NCI-H146 treated with DMSO at 0.1 percent for 48 hours (cell line): Measurements from ENCODE around the gene SNX20.

ENCODE experiments used
- DNase-seq: peaks from one replicate; lab custom pipeline; 2025; ENCODE audit not compliant: unreplicated experiment; lab: John Stamatoyannopoulos, UW

Gene SNX20, protein sequence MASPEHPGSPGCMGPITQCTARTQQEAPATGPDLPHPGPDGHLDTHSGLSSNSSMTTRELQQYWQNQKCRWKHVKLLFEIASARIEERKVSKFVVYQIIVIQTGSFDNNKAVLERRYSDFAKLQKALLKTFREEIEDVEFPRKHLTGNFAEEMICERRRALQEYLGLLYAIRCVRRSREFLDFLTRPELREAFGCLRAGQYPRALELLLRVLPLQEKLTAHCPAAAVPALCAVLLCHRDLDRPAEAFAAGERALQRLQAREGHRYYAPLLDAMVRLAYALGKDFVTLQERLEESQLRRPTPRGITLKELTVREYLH

DNA sequence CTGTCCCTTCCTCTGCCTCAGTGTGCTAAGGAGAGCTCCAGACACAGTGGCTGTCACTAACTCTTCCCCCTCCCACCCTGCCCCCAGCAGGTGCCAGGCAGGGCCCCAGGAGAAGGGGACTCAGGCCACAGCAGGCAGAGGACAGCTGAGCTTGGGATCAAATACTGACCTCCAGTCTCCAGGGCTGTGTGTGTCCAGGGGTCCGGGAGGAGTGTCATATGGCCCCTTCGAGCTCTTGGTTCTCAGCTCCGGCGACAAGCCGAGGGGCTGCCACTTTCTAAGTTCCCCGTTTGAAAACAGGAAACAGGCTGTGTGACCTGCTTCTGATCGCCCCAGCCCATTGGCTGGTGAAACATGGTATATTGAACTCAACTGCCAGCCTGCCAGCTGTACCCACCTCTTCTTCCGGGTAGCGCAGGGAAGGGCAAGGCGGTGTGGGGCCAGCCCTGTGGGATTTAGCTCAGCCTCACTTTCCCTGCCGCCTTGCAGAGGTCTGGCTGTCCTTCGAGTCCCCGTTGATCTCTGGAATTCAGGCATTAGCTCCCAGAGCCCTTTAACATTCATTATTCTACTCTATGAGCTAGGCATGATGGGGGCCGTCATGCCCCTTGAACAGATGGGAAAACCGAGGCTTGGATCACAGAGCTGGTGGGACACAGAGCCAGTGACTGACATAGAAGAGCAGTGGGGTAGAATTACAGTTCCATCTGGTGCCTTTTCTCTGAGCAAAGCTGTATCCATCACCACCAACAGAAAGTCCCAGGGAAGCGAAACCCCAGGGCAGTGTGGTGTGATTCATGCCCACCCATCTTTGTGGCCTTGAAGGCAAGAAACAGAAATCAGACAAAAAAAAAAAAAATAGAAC, at the start of gene SNX20:
TSS of gene SNX20 (minus strand) at position 292 of the 865 bp plus-strand sequence. CDS start 3,786 bp downstream, outside the sequence.
- no peak for DNase-seq

DNA sequence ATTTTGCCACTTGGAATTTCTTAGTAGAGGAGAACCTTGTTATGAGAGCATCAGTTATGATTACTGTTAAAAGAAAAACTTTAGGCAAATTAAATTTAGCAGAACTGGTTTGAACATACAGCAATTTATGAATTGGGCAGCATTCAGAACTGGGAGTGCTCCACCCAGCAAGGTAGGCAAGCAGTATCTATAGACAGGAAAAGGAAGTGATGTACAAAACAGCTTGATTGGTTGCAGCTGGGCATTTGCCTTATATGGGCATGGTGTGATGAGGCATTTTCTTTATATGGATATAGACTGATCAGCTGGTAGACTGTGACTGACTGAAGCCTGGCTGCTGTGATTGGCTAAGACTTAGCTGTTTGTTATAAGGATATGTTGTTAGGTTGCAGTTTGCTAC, 43.2 kb upstream of the SNX20 start:
- no peak for DNase-seq

DNA sequence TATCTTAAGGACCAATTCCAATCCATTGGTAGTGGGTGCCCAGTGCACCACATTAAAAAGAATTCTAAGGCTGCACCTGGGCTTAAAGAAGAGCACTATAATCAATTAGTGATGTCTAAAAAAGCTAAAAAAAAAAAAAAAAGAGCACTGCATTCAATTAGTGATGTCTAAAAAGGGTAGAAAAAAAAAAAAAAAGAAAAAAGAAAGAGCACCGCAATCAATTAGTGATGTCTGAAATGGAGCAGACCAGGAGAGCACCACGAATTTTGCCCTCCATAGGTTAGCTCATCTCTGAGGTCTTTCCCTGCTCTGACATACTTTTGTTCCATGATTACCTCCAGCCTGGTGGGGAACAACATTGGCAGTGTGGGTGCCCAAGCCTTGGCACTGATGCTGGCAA, 41.8 kb upstream of the SNX20 start:
- DNase-seq, result no peak

DNA sequence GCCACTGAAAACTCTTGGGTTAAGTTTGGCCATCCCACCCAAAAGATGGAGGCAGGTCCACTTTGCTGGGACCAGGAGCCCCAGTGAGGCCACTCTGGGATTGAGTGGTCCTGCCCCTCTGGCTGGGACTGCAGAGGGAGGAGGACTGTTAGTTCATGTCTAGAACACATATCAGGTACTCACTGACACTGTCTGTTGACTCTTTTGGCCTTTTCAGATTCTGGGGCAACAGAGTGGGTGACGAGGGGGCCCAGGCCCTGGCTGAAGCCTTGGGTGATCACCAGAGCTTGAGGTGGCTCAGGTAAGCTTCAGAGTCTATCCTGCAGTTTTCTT, 41.3 kb upstream of the SNX20 start:
- no peak for DNase-seq

DNA sequence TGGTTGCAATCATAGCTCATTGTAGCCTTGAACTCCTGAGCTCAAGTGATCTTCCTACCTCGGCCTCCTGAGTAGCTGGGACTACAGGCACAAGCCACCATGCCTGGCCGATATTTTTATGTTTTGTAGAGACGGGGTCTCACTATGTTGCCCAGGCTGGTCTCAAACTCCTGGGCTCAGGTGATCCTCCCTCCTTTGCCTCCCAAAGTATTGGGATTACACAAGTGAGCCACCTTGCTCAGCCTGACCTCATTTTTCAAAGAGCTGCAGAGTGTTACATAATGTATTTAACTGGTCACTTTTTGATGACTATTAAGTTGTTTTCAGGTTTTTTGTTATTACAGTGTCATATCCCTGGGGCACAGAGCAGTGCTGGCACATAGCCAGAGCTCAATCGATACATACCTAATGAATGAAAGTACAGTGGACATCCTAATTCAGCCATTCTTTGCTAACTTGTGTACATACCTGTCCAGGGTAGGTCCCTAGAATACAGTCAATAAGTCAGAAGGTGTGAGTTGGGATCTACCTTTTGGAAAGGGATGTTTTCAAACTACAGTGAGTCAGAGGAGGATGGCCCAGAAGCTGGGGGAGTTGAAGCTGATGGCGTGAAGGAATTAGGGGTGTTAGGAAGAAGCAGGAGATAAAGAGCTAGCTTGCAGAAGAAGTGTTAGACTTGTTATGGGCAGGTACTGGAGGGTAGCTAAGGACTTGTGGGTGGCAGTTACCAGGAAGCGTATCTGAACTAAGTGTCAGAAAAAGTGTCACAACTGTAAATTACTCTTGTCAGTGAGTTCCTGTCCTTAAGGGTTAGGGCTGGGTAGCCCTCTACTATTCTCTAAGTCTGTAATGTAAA, 40.7 kb upstream of the SNX20 start:
- peak; percentile 66 for DNase-seq

DNA sequence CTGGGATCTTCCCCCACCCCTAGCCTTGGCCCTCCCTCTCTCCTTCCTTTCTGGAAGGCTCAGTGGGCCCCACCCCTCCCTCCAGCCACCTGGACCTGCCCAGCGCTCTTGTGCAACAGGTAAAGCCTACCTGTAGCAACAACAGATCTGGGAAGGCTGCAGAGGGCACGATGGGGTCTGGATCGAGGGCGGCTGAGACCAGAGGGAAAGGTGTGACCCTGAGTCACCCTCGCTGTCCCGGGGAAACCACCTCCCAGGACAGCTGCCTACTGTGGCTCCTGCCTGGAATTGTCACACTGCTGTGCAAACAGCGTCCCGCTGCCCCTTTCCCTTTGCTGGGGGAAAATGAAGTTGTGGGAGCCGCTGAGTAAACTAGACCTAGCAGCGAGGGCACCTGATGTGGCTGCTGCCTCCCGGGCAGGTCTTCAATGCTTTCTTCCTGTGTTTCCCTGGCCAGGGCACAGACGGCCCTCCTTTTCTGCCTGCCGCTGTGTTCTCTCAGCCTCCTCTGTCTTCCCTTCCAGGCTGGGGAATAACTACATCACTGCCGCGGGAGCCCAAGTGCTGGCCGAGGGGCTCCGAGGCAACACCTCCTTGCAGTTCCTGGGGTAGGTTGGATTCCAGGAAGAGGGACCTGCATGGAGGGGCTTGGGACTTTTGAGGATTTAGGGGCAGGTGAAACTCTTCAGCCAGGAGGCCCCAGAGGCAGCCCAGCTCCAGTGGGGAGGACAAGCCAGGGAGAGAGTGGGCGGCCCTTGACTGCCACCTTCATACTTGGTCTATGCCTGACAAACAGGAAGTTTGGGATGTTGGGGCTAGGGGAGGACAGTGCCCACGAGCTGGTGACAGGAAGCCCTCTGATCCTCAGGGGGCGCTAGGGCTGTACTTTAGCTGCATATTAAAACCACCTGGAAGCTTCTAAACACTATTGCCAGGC, 38.6 kb upstream of the SNX20 start:
- DNase-seq, result peak; percentile 7

DNA sequence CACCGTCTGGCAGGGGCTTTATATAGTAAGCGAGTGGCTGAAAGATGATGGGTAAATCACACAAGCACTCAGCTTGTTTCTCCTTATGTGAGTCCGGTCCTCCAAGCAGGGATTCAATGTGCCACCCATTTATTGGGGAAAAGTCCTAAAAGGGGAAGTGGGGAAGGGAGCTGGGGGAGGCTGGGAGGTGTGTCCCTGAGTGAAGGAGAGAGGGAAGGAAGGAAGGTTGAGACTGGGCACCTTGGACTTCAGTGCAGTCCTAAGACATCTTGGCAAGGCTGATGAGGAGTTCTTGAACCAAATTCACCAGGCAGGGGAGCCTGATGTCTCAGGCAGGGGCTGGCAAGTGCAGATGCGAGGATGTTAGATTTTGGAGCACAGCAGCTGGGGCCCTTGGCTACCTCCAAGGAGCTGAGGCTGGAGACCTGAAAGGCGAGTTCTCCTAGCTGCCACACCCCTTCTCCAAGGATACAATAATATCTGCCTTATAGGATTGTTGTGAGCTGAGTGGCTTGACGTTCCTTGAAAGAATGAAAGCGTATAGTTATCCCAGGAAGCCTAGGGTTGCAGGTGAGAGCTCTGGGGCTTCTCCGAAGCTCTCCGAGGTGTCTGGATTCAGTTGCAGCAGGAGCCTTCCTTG, 37.8 kb upstream of the SNX20 start:
- no peak for DNase-seq

DNA sequence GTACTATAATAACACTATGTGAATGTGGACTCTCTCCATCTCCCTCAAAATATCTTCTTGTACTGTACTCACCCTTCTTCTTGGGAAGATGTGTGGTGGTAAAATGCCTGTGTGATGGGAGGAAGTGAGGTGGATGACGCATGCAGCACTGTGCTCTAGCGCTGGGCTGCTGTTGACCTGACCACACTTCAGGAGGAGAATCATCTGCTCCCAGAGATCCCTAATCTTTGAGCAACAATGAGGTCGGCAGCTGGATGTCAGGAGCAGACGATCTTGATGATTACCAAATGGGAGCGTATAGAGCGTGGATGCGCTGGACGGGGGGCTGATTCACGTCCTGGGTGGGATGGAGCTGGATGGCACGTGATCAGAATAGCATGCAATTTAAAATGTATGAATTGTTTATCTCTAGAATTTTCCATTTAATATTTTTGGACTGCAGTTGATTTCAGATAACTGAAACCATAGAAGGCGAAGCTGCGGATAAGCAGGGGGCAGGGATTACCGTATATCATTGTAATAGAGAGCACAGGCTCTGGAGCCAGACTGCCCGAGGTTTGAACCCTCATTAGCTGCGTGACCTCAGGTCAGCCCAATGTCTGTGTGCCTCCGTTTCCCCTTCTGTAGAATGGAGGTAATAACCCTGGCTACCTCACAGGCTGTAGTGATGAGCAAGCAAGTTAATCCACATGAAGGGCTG, 37.1 kb upstream of the SNX20 start:
- no peak for DNase-seq

DNA sequence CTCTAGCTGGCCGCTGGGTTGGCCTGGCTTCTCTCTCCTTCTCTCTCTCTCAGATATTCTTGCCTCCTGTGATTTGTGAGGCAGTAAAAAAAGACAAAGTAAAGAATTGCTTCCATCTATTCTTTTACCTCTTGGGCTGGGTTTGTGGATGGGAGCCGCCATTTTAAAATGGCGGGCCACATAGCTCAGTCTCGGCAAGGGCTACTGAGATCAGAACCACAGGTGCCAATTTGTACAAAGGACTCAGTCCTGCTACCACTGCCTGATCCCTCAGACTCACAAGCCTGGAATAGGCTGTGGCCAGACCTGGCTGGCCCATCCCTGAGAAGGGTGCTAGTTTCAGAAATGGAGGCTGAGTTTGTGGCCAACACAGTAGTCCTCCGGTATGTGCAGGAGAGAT, 36.4 kb upstream of the SNX20 start:
- DNase-seq, result no peak

DNA sequence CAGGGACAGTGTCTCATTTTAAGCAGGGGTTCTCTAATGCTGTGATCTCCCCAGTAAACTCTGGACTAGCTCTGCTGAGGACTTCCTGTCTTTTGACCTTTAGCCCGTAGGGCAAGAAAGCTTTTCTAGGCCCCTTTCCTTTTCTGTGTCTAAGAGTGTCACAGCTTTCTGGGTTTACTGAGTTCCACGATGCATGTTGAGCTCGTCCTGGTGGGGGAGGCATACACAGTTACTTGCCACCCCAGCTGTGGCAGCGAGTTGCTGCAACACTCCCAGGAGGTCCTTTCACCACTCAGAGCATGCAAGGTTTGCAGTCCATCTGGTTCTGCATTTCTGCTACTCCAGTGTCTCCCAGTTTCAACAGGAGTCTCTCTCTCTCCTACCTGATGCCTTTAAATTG, 36.0 kb upstream of the SNX20 start:
- DNase-seq, result no peak

DNA sequence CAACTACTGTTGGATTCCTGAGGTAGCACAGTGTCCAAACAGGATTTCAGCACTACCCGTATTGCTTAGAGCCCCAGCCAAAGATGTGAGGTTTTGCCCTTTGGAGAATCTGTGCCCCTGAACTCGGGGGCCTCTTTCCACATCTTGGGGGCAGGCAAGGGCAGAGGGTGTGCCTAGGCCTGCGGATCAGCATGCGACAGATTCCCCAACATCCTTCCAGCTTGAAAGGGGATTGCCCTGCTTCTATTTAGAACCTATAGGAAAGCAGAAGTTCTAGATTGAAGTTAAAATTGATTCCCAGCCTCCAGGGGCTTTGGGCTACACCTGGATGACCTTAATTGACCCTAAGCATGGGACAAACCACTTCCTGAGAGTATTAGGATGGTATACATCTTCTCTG, 31.8 kb upstream of the SNX20 start:
- no peak for DNase-seq

DNA sequence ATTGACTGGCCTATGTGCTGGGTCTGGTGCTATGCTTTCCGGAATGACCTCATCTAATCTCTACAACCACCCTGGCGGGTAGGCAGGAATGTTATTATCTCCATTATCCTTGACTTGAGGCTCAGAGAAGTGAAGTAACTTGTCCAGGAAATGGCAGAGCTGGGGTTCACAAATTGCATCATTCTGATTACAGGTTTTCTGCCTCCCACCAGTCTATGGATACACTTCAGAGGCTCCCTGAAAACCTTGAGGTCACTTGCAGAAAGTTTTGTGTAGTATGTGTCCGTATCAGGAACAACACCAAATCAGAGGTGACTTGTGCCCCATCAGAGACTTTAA, 31.4 kb upstream of the SNX20 start:
- no peak for DNase-seq

DNA sequence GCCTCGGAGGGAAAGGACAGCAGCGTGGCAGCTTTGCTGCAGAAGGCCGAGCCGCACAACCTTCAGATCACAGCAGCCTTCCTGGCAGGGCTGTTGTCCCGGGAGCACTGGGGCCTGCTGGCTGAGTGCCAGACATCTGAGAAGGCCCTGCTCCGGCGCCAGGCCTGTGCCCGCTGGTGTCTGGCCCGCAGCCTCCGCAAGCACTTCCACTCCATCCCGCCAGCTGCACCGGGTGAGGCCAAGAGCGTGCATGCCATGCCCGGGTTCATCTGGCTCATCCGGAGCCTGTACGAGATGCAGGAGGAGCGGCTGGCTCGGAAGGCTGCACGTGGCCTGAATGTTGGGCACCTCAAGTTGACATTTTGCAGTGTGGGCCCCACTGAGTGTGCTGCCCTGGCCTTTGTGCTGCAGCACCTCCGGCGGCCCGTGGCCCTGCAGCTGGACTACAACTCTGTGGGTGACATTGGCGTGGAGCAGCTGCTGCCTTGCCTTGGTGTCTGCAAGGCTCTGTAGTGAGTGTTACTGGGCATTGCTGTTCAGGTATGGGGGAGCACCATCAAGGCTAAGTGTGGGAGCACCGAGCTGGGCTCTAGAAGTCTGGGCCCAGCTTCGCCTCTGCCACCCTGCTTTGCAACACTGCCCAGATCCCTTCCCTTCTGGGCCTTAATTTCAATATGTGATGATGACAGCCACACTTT, 30.9 kb upstream of the SNX20 start:
- no peak for DNase-seq

DNA sequence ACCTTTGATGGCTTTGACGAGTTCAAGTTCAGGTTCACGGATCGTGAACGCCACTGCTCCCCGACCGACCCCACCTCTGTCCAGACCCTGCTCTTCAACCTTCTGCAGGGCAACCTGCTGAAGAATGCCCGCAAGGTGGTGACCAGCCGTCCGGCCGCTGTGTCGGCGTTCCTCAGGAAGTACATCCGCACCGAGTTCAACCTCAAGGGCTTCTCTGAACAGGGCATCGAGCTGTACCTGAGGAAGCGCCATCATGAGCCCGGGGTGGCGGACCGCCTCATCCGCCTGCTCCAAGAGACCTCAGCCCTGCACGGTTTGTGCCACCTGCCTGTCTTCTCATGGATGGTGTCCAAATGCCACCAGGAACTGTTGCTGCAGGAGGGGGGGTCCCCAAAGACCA, 29.9 kb upstream of the SNX20 start:
- no peak for DNase-seq

DNA sequence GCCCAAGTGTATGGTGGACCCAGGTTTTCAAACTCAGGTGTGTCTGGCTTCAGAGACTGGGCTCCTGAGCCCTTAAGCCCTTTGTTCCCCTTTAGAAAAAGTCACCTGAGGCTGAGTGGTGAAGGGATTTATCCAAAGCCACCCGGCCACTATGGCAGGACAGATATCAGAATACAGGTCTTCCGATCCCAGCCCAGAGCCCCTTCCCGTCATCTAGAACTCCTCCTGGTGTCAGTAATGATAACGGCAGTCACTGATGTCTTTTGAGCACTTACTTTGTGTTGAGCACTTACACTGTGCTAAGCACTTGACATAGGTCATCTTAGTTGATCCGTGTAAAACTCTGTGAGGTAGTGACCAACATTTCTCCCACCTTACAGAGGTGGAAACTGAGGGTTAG, 28.9 kb upstream of the SNX20 start:
- DNase-seq, result no peak

DNA sequence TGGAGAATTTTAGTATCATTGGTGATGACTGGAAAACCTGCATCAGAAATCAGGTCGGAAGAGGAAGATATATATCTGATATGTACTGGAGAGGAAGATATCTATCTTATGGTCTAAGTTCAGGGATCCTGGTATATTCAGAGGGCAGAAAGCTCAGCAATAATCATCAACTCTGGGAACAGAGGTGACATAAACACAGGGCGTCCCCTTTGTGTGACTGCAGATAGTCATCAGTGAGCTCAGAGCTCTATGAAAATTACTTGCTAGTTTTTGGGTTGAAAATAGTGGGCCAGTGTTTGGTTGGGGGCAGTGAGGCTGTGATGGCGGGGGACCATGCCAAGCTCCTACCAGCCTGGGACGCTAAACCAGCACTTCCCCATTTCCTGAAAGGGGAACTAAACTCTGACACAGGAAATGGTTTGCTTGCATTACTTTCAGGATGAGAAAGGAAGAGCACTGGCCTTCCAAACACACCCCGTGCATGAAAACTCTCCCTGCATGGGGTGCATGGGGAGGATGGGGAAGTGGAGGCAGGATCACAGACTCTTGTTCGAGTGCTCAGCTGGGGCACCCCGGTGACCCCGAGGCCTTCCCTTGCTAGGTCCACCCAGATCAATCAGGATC, 28.1 kb upstream of the SNX20 start:
- DNase-seq, result no peak

DNA sequence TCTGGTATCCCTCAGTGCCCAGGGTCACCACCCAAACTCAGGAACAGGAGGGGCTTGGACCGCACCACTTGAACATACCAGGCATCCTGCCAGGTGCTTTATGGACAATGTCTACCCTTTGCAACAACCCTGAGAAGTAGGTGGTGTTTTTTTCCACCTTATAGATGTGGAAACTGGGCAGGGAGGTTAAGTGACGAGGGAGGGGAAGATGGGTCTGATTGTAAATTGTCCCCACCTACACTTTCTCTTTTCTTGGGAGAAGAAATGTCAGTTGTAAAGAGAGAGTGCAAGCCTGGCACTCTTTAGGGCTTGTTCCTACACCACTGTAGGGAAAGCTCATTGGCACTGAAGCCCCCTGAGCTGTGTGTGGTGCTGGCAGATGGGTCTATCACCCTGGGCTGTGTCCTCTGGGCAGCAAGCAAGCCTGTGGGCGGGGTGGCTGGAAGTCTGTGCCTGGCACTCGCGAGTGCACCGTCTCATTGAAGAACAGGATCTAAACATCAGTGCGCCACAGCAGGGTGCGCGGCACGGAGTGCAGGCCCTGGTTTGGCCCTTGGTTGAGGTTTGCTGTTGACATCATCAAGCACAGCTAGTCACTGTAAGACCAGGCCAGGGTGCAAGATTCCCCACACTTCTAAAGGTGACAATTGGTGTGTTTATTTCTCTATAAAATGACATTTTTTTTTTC, 27.4 kb upstream of the SNX20 start:
- no peak for DNase-seq

DNA sequence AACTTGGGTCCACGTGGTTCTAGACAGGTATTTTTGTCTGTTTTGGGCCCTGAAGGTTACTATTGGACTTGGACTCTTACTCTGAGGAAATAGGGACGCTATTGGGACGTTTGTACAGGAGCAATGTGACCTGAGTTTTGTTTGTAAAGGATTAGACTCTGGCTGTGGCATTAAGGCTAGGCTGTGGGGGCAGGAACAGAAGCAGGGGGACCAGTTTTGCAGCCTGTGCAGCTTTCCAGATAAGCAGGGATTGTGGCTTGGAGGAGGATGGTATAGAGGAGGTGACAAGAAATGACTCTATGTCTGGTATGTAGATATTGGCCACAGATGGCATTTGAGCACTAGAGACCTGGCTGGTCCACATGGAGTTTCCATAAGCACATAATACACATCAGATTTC, 25.1 kb upstream of the SNX20 start:
- DNase-seq, result no peak
